Duodenal mucosa (tissue), 2 donors: Measurements from ENCODE around the gene UQCRC2.

Source experiments
- H3K27ac ChIP-seq: one replicate; pipeline ENCODE4 v1.7.0; 2013; ENCODE audit warnings: low read depth, low read length
- H3K27me3 ChIP-seq, 2 donors: one replicate each; pipeline ENCODE4 v1.7.0; 2013; ENCODE audit warnings: low read length in 2 of 2, control low read depth in 1 of 2; ENCODE audit not compliant: insufficient read depth in 2 of 2, control insufficient read depth in 1 of 2
- H3K36me3 ChIP-seq, 2 donors: one replicate each; pipeline ENCODE4 v1.7.0; 2013; ENCODE audit warnings: low read length in 2 of 2, control low read depth in 1 of 2; ENCODE audit not compliant: insufficient read depth in 2 of 2, control insufficient read depth in 1 of 2
- H3K4me1 ChIP-seq, 2 donors: one replicate each; pipeline ENCODE4 v1.7.0; 2013; ENCODE audit warnings: low read length in 2 of 2, control low read depth in 1 of 2; ENCODE audit not compliant: insufficient read depth in 2 of 2, control insufficient read depth in 1 of 2
- H3K4me3 ChIP-seq, 2 donors: one replicate each; pipeline ENCODE4 v1.7.0; 2013; ENCODE audit warnings: low read length in 2 of 2, low read depth in 1 of 2
- H3K9ac ChIP-seq, 2 donors: one replicate each; pipeline ENCODE4 v1.7.0; 2013; ENCODE audit warnings: low read length in 2 of 2, low read depth in 1 of 2
- H3K9me3 ChIP-seq, 2 donors: one replicate each; pipeline ENCODE4 v1.7.0; 2013; ENCODE audit warnings: low read length in 2 of 2, control low read depth in 1 of 2; ENCODE audit not compliant: control insufficient read depth in 1 of 2

UQCRC2 gene

DNA sequence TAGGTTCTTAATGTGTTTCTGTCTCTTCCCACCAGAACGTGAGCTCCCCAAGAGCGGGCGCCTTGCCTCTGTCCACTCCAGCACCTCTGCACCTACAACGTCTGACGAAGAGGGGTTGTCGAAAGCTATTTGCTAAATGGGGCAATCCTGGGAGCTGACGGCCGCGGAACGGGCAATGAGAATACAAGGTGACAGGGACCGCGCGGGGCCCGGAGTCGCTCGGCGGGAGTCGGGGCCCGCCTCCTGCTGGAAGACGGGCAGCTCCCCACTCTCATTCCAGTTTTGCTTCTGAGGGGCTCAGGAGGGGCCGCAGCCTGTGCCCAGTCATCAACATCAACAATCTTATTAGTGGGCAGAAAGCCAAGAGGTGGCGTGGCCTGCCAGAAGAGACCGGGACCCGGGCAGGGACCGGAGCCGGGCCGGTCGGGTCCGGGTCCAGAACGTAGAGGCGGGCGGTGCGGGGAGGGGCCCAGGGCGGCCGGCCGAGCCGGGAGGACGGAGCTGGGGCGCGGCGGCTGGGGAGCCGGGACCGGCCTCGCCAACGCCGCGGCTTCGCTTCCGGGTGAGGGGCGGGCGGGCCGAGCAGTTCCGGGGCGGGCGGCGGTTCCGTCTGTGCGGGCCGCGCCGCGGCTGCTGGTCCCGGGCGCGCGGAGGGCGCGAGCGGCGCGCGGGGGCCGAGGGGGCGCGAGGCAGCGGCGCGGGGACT lies 54.5 kb downstream of the UQCRC2 start, which contains the start of gene MOSMO:
TSS of gene MOSMO (plus strand) at position 603 of the 706 bp plus-strand sequence. CDS start 191 bp downstream, outside the sequence.
- Histone ChIP-seq H3K27me3 (no peaks in the 10 kb centered on the region), H3K4me1 (peaks cover 15 to 20% of the 10 kb centered on the region in 2 donors)

DNA sequence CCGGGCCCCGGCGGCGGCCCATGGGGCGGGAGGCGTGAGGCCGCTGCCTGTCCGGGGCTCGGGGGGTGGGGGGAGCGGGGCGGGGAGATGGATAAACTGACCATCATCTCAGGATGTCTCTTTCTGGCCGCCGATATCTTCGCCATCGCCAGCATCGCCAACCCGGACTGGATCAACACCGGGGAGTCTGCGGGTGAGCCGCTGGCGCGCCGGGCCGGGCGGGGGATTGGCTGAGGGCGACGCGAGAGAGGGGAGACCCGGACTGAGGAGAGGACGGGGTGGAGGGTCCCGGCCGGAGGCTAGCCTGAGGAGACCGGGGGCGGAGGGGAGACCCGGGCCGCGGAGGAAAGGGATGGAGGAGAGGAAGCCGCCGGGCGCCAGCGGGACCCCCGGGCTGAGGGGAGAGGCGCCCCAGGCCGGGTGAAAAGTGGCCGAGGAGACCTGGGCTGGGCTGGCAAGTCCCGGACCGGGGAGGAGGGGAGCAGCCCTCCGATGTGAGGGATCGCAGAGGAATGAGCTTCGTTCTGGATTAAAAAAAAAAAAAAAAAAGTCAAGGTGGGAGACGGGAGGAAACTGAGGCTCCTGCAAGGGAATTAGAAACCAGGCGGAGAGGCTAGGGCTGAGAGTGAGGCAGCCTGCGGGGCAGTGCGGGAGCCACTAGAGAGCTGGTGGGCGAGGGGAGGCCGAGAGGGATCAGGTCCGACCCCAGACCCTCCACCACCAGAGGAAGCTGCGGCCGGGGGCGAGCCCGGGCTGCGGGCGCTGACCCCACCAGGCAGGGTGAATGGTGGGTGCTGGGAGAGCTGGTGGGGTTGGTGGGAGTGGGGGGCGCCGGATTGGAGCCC lies 55.3 kb downstream of the UQCRC2 start:
- Histone ChIP-seq H3K4me1 (peaks cover 15 to 22% of the 10 kb centered on the region in 2 donors), H3K36me3 (no peaks in the 10 kb centered on the region), H3K9me3 (no peaks in the 10 kb centered on the region), H3K27ac (no peak overlapping the region), H3K27me3 (no peaks in the 10 kb centered on the region), H3K4me3 (peak overlapping the region; percentile 78 to 79), H3K9ac (peak overlapping the region; percentile 76 to 78)

More for the DNA sequence above, 54.5 kb downstream of the UQCRC2 start, which contains the start of gene MOSMO:
- H3K4me3 ChIP-seq = peak within 1 kb of the TSS; percentile 85 to 87
- H3K9ac ChIP-seq = peak within 1 kb of the TSS; percentile 78 to 82
- H3K27ac ChIP-seq = peak within 1 kb of the TSS; percentile 39
- no peaks in the 10 kb centered on the region for H3K36me3 ChIP-seq
- H3K9me3 ChIP-seq = no peaks in the 10 kb centered on the region

DNA sequence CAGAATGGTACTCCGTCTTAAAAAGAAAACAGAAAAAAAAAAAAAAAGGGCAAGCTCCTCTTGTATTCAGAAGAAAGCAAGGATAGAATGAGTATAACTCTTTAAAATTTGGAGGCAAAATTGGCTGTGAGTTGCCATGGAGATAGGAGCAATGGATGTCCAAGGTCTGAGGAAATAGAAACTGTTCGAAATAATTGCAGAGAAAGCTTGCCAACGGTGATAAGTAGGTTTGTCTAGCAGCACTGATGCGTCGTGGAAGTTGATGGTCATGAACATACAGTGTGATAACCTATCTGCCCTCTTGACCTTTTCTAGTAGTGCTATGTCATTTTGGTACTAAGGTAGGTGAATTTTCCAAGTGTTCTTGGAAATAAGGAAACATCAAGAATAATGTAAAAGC lies 57.7 kb downstream of the UQCRC2 start:
- Histone ChIP-seq H3K9ac (no peak overlapping the region), H3K36me3 (no peaks in the 10 kb centered on the region), H3K4me1 (peaks cover 25 to 33% of the 10 kb centered on the region in 2 donors), H3K4me3 (no peak overlapping the region), H3K9me3 (no peaks in the 10 kb centered on the region), H3K27me3 (no peaks in the 10 kb centered on the region), H3K27ac (no peak overlapping the region)

DNA sequence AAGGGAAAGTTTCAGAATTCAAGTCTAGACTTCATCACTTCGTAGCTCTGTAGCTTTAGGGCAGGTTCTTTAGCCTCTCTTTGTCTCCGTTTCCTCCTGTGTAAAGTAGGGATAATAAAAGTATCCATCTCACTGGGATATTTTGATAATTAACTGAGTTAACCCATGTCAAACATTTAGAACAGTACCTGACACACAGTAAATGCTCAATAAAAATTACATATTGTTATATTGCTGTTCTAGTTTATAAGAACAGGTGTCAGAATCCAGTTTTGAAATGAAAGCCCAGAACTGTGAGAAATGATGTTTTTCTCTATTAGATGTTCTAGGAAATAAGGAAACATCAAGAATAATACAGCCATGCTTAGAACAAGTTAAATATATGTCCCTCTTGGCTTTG lies 59.1 kb downstream of the UQCRC2 start:
- Histone ChIP-seq H3K4me3 (no peak overlapping the region), H3K9me3 (no peaks in the 10 kb centered on the region), H3K27ac (no peak overlapping the region), H3K36me3 (no peaks in the 10 kb centered on the region), H3K9ac (no peak overlapping the region), H3K4me1 (peaks cover 23 to 38% of the 10 kb centered on the region in 2 donors), H3K27me3 (no peaks in the 10 kb centered on the region)

DNA sequence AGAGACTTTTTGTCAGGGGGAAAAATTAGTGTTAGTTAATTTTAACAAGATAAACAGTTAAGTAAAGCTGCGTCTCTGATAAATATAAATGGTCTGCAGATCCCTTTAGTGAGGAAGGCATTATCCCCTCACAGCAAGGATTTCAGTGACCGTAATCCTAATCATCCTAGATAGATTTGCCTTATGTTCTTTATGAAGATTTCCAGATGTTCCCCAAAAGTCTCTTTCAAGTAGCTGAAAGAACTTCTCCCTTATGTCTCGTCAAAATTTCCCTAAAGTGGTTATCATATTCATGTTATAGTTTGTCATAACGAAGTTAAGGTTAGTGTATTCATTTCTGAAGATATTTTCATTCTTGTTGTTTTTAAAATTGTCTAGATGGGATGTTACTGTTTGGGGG lies 60.3 kb downstream of the UQCRC2 start:
- peaks cover 26 to 49% of the 10 kb centered on the region in 2 donors for H3K4me1 ChIP-seq
- H3K9me3 ChIP-seq = no peaks in the 10 kb centered on the region
- no peak overlapping the region for H3K9ac ChIP-seq
- H3K27ac ChIP-seq = no peak overlapping the region
- H3K36me3 ChIP-seq = no peaks in the 10 kb centered on the region
- no peak overlapping the region for H3K4me3 ChIP-seq
- H3K27me3 ChIP-seq = no peaks in the 10 kb centered on the region

DNA sequence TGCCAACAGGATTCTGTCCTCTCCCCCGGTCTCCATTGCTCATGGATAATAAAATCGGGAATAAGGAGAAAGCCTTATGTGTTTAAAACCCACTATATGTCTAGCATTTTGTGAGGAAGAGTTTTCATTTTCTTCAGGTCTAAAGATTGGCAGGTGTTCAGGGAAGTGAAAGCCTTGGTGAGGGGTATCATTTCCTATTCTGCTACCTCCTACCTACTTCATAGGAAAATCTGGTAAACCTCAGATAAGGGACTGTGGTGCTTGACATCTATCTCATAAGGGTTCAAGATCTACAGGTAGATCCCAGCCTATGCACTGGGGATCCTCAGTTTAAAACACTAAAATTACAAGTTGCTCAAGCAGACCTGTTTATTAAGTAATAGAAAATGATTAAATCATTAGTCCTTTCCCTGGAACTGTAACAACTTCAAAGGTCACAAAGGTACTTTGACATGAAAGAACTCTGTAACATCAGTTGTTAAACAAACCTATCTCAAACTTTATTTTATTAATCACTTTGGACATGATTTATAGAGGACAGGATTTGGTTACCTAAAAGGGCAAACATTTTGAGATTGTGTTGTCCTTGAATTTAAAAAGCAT lies 61.2 kb downstream of the UQCRC2 start:
- peaks cover 18 to 52% of the 10 kb centered on the region in 2 donors for H3K4me1 ChIP-seq
- no peaks in the 10 kb centered on the region for H3K36me3 ChIP-seq
- H3K27ac ChIP-seq = no peak overlapping the region
- no peaks in the 10 kb centered on the region for H3K9me3 ChIP-seq
- H3K9ac ChIP-seq = no peak overlapping the region
- H3K27me3 ChIP-seq = no peaks in the 10 kb centered on the region
- H3K4me3 ChIP-seq = no peak overlapping the region

DNA sequence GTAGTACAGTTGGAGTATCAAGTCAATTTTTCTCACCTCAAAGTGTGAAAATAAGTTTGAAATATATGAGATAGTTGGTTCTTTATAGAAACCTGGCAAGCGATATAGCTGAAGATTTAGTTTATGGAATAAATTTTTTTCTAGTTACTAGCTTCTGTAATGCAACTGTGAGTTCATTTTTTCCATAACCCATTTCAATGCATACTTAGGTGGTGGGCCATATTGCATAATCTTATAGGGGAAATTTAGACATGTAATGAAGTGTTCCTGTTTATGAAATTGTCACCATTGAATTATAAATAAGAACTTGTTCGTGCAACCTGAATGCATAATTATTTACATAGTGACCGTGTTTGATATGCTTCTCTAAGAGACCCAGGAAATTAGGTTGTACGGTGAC lies 63.8 kb downstream of the UQCRC2 start:
- Histone ChIP-seq H3K36me3 (no peaks in the 10 kb centered on the region), H3K27ac (no peak overlapping the region), H3K4me3 (no peak overlapping the region), H3K27me3 (no peaks in the 10 kb centered on the region), H3K9me3 (no peaks in the 10 kb centered on the region), H3K9ac (no peak overlapping the region), H3K4me1 (peaks cover 17 to 46% of the 10 kb centered on the region in 2 donors)

DNA sequence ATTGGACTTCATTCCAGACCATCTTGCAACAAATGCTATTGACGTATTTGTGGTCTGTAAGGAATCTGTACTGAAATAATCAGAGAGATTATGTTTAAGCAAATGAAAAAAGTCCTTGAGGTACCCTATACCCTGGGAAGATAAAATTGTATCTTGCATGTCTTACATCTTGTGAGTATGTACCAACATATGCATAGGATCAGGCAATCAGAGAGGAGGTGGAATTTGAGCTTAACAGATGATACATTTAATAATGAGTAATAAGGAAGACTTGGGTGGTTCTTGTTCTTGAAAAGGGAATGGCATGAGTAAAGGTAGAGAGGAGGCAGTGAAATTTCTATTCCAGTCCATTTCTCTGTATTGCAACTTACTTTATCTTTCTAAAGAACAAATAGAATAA lies 65.4 kb downstream of the UQCRC2 start:
- Histone ChIP-seq H3K9me3 (no peaks in the 10 kb centered on the region), H3K27ac (no peak overlapping the region), H3K4me3 (no peak overlapping the region), H3K4me1 (peaks cover 17 to 47% of the 10 kb centered on the region in 2 donors), H3K9ac (no peak overlapping the region), H3K36me3 (no peaks in the 10 kb centered on the region), H3K27me3 (no peaks in the 10 kb centered on the region)

DNA sequence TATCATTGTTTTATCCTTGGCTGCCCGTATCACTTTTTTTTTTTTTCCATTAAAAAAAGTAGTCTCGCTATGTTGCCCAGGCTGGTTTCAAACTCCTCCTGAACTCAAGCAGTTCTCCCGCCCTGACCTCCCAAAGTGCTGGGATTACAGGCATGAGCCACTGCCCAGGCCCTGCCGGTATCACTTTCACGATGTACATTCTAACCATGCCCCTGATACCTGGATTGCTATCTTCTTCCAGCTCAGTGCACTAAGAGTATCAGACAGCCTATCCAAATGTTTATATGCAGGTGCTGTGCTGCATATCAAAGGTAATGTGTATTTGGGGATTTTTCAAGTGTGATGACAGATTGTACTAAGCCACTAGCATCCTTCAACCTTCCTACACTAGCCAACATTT lies 69.0 kb downstream of the UQCRC2 start:
- Histone ChIP-seq H3K36me3 (no peaks in the 10 kb centered on the region), H3K4me1 (peaks cover 5 to 43% of the 10 kb centered on the region in 2 donors), H3K27ac (no peak overlapping the region), H3K4me3 (no peak overlapping the region), H3K9ac (no peak overlapping the region), H3K9me3 (no peaks in the 10 kb centered on the region), H3K27me3 (no peaks in the 10 kb centered on the region)

DNA sequence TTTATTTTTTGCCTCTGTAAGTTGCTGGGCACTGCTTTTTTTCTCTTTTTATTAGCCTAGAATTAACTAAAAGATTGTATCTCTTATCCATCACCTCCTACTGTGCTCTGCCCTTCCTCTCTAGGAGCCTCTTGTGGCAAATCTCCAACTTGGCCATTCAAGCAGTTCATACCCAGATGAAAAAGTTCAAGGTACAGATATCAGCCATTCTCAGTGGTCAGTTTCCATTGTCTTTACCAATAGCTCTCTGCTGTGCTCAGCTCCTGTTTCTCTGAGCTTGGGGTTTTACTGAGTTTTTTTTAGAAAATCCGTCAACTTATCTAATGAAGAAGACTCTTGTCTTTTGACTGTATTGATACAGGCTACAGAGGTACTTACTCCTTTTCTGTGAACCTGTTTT lies 70.3 kb downstream of the UQCRC2 start:
- H3K9me3 ChIP-seq = no peaks in the 10 kb centered on the region
- no peak overlapping the region for H3K27ac ChIP-seq
- H3K4me3 ChIP-seq = no peak overlapping the region
- H3K9ac ChIP-seq = no peak overlapping the region
- no peaks in the 10 kb centered on the region for H3K27me3 ChIP-seq
- peaks cover 0 to 36% of the 10 kb centered on the region in 2 donors for H3K4me1 ChIP-seq
- H3K36me3 ChIP-seq = no peaks in the 10 kb centered on the region
